GM19240 (cell line): ENCODE measurements around the gene RSF1.

Experiments used
- DNase-seq: peaks from one replicate; pipeline ENCODE4 v3.0.0; 2011; ENCODE audit warnings: low spot score; ENCODE audit not compliant: insufficient read length

The RSF1 gene

GRCh38 chr11:77806415-77806814 lies 14.1 kb downstream of the RSF1 start:
- DNase-seq, result no peak

- DNase-seq, result no peak
Observed at GRCh38 chr11:77801477-77801876, 19.0 kb downstream of the RSF1 start.

- no peak for DNase-seq
Observed at GRCh38 chr11:77800449-77800848, 20.1 kb downstream of the RSF1 start.

- no peak for DNase-seq
Observed at GRCh38 chr11:77799338-77799737, 21.2 kb downstream of the RSF1 start.

- DNase-seq, result no peak
Observed at GRCh38 chr11:77793972-77794371, 26.6 kb downstream of the RSF1 start.

- DNase-seq, result no peak
Observed at GRCh38 chr11:77791301-77791700, 29.2 kb downstream of the RSF1 start.

- no peak for DNase-seq
Observed at GRCh38 chr11:77789731-77790476, 30.6 kb downstream of the RSF1 start.

GRCh38 chr11:77789061-77789730 lies 31.3 kb downstream of the RSF1 start:
- no peak for DNase-seq

- DNase-seq, result no peak
Observed at GRCh38 chr11:77784572-77784971, 36.0 kb downstream of the RSF1 start.

GRCh38 chr11:77783025-77783424 lies 37.5 kb downstream of the RSF1 start:
- no peak for DNase-seq

- DNase-seq, result no peak
Observed at GRCh38 chr11:77779935-77780334, 40.6 kb downstream of the RSF1 start.

- no peak for DNase-seq
Observed at GRCh38 chr11:77778549-77778948, 42.0 kb downstream of the RSF1 start.

- DNase-seq, result no peak
Observed at GRCh38 chr11:77778118-77778517, 42.4 kb downstream of the RSF1 start.

GRCh38 chr11:77776455-77776854 lies 44.1 kb downstream of the RSF1 start:
- no peak for DNase-seq

GRCh38 chr11:77775936-77776335 lies 44.6 kb downstream of the RSF1 start:
- no peak for DNase-seq

GRCh38 chr11:77771135-77771534 lies 49.4 kb downstream of the RSF1 start:
- no peak for DNase-seq

GRCh38 chr11:77770629-77771028 lies 49.9 kb downstream of the RSF1 start:
- no peak for DNase-seq

GRCh38 chr11:77762426-77762825 lies 58.1 kb downstream of the RSF1 start:
- DNase-seq, result no peak

GRCh38 chr11:77761491-77761890 lies 59.0 kb downstream of the RSF1 start:
- DNase-seq, result no peak

GRCh38 chr11:77758331-77758730 lies 62.2 kb downstream of the RSF1 start:
- no peak for DNase-seq

GRCh38 chr11:77753230-77753629 lies 67.3 kb downstream of the RSF1 start:
- DNase-seq, result no peak

- DNase-seq, result no peak
Observed at GRCh38 chr11:77752516-77752915, 68.0 kb downstream of the RSF1 start.
